SU-DHL-6 (cell line): ENCODE measurements around the gene CAPZA2.

ENCODE experiments used
- H2AFZ ChIP-seq: fragments of 200-600 bp; sonication (generic); 2 replicates; pipeline ENCODE4 v1.6.1; 2014; ENCODE audit warnings: low read depth, mild to moderate bottlenecking, moderate library complexity, mixed read lengths, antibody characterized with exemption, low read length; ENCODE audit not compliant: severe bottlenecking
- H3F3A ChIP-seq: fragments of 200-600 bp; shearing (Covaris generic); 2 replicates; pipeline ENCODE4 v1.6.0; 2016; ENCODE audit warnings: antibody characterized with exemption, mild to moderate bottlenecking; ENCODE audit not compliant: insufficient read depth
- H3K27ac ChIP-seq: fragments of 200-600 bp; sonication (generic); 2 replicates; pipeline ENCODE4 v1.5.1; 2016; ENCODE audit warnings: low read depth, mild to moderate bottlenecking, low read length, moderate library complexity, mixed read lengths
- H3K27me3 ChIP-seq: fragments of 200-600 bp; sonication (generic), shearing (Covaris generic); 2 replicates; pipeline ENCODE4 v1.6.0; 2014; ENCODE audit warnings: mild to moderate bottlenecking, low read length
- H3K36me3 ChIP-seq: fragments of 200-600 bp; sonication (generic); 2 replicates; pipeline ENCODE4 v1.6.1; 2014; ENCODE audit warnings: mild to moderate bottlenecking, low read length, mixed read lengths
- H3K4me2 ChIP-seq: fragments of 300-600, 200-600 bp; shearing (Covaris generic), sonication (generic); 2 replicates; pipeline ENCODE4 v1.6.0; 2014; ENCODE audit warnings: low read length, low read depth, mild to moderate bottlenecking; ENCODE audit not compliant: poor library complexity, severe bottlenecking
- H3K4me3 ChIP-seq: fragments of 200-600 bp; sonication (generic); 2 replicates; pipeline ENCODE4 v1.5.1; 2014; ENCODE audit warnings: antibody characterized with exemption, low read length, mild to moderate bottlenecking, mixed read lengths; ENCODE audit not compliant: insufficient read depth, poor library complexity, severe bottlenecking
- H3K79me2 ChIP-seq: fragments of 200-600 bp; sonication (generic); 2 replicates; pipeline ENCODE4 v1.6.1; 2014; ENCODE audit warnings: mild to moderate bottlenecking, low read length, moderate library complexity; ENCODE audit not compliant: insufficient read depth
- H3K9ac ChIP-seq: fragments of 200-600 bp; sonication (generic); 2 replicates; pipeline ENCODE4 v1.7.0; 2014; ENCODE audit warnings: mild to moderate bottlenecking, low read length
- H3K9me2 ChIP-seq: fragments of 200-600 bp; sonication (generic); replicated peaks from 2 replicates; pipeline ENCODE4 v1.6.1; 2014; ENCODE audit warnings: low read length; ENCODE audit not compliant: insufficient read depth
- H3K9me3 ChIP-seq: fragments of 200-600 bp; sonication (generic); 2 replicates; pipeline ENCODE4 v1.6.1; 2014; ENCODE audit warnings: low read length, mixed read lengths; ENCODE audit not compliant: insufficient read depth
- H4K20me1 ChIP-seq: fragments of 200-600 bp; sonication (generic); 2 replicates; pipeline ENCODE4 v1.6.1; 2014; ENCODE audit warnings: low read depth, mild to moderate bottlenecking, antibody characterized with exemption, low read length, moderate library complexity, mixed read lengths
- CTCF ChIP-seq: fragments of 200-600 bp; sonication (generic); IDR thresholded peaks from one replicate; pipeline ENCODE4 v1.5.1; 2017; ENCODE audit warnings: antibody characterized with exemption, mild to moderate bottlenecking, low read length, moderate library complexity; ENCODE audit not compliant: insufficient read depth, poor library complexity, severe bottlenecking
- EZH2phosphoT487 ChIP-seq: fragments of 200-600 bp; sonication (generic), shearing (Covaris generic); conservative IDR thresholded peaks from 2 replicates; pipeline ENCODE4 v1.6.1; 2018; ENCODE audit warnings: mild to moderate bottlenecking, antibody characterized with exemption, low read length, moderate library complexity, mixed read lengths

The CAPZA2 gene

GRCh38 chr7:116873619-116874018 is 11.2 kb downstream of the CAPZA2 start:
- TF ChIP-seq CTCF (no peak), EZH2phosphoT487 (no peak)
- Histone ChIP-seq H3K79me2 (peaks cover 100% of the 10 kb centered on the region), H4K20me1 (peaks cover 64% of the 10 kb centered on the region)

GRCh38 chr7:116876664-116877442 is 14.5 kb downstream of the CAPZA2 start:
- Histone ChIP-seq H3K9me3 (no peaks in the 10 kb centered on the region), H3K4me2 (no peak overlapping the region), H3K27me3 (no peaks in the 10 kb centered on the region), H3K9ac (no peak overlapping the region), H2AFZ (no peak overlapping the region), H3K4me3 (no peak overlapping the region), H3F3A (no peaks in the 10 kb centered on the region), H4K20me1 (peaks cover 42% of the 10 kb centered on the region), H3K79me2 (peaks cover 96% of the 10 kb centered on the region), H3K27ac (no peak overlapping the region), H3K36me3 (peaks cover under 1% of the 10 kb centered on the region; the same call in 1 of the 2 replicates), H3K9me2 (no peaks in the 10 kb centered on the region)
- TF ChIP-seq CTCF, result no peak
- TF ChIP-seq EZH2phosphoT487, result no peak

More at GRCh38 chr7:116873619-116874018, 11.2 kb downstream of the CAPZA2 start:
- Histone ChIP-seq H3K9me2 (no peaks in the 10 kb centered on the region), H3K36me3 (no peaks in the 10 kb centered on the region), H3K27me3 (no peaks in the 10 kb centered on the region), H3K4me3 (no peak overlapping the region), H3F3A (no peaks in the 10 kb centered on the region), H3K4me2 (no peak overlapping the region), H3K9ac (no peak overlapping the region), H2AFZ (no peak overlapping the region), H3K9me3 (no peaks in the 10 kb centered on the region), H3K27ac (no peak overlapping the region)

- Histone ChIP-seq H3K4me3 (no peak overlapping the region), H3K27me3 (no peaks in the 10 kb centered on the region), H3K27ac (no peak overlapping the region), H3K36me3 (peaks cover 7% of the 10 kb centered on the region; the same call in 1 of the 2 replicates), H3F3A (no peaks in the 10 kb centered on the region), H3K4me2 (no peak overlapping the region), H3K9ac (no peak overlapping the region), H3K9me2 (no peaks in the 10 kb centered on the region), H3K79me2 (peaks cover 96% of the 10 kb centered on the region), H2AFZ (no peak overlapping the region), H3K9me3 (no peaks in the 10 kb centered on the region), H4K20me1 (peaks cover 50% of the 10 kb centered on the region)
- TF ChIP-seq EZH2phosphoT487 (no peak), CTCF (no peak)
These were observed 15.2 kb downstream of the CAPZA2 start for GRCh38 chr7:116877443-116878217.
